GM18858 (cell line): ENCODE results near the gene TAS2R41.

ENCODE experiments used
- ATAC-seq: cut with Tn5 transposase; IDR thresholded peaks from one replicate; pipeline ENCODE4 v1.9.1; 2021; ENCODE audit not compliant: unreplicated experiment

Gene TAS2R41

GRCh38 chr7:143477501-143478150 is at the start of gene TAS2R41:
Gene TAS2R41 (plus strand): TSS chr7:143477873. CDS start chr7:143477873, 0 bp downstream.
- ATAC-seq, result no peak

- ATAC-seq, result no peak
These were observed 47.6 kb upstream of the TAS2R41 start for GRCh38 chr7:143429770-143430698.

- ATAC-seq, result no peak
These were observed 46.6 kb upstream of the TAS2R41 start for GRCh38 chr7:143431109-143431508.

- ATAC-seq, result no peak
These were observed 43.9 kb upstream of the TAS2R41 start for GRCh38 chr7:143433759-143434158.

GRCh38 chr7:143434660-143435059 is 43.0 kb upstream of the TAS2R41 start:
- ATAC-seq, result no peak

GRCh38 chr7:143435266-143435665 is 42.4 kb upstream of the TAS2R41 start:
- ATAC-seq, result no peak

- ATAC-seq, result peak; percentile 51
These were observed 41.2 kb upstream of the TAS2R41 start for GRCh38 chr7:143436325-143436946.

- no peak for ATAC-seq
These were observed 40.1 kb upstream of the TAS2R41 start for GRCh38 chr7:143437578-143437977.

GRCh38 chr7:143439866-143440265 is 37.8 kb upstream of the TAS2R41 start:
- no peak for ATAC-seq

GRCh38 chr7:143443153-143443552 is 34.5 kb upstream of the TAS2R41 start, which contains the start of gene TAS2R60:
Gene TAS2R60 (plus strand): TSS chr7:143443453. CDS start chr7:143443453, 0 bp downstream.
- ATAC-seq, result no peak

- ATAC-seq, result no peak
These were observed 33.5 kb upstream of the TAS2R41 start for GRCh38 chr7:143444063-143444782.

- ATAC-seq, result no peak
These were observed 32.9 kb upstream of the TAS2R41 start for GRCh38 chr7:143444785-143445184.

- ATAC-seq, result no peak
These were observed 30.2 kb upstream of the TAS2R41 start for GRCh38 chr7:143447466-143447865.

GRCh38 chr7:143448429-143448828 is 29.2 kb upstream of the TAS2R41 start:
- ATAC-seq, result no peak

- no peak for ATAC-seq
These were observed 27.9 kb upstream of the TAS2R41 start for GRCh38 chr7:143449793-143450192.

- no peak for ATAC-seq
These were observed 26.6 kb upstream of the TAS2R41 start for GRCh38 chr7:143451122-143451521.

GRCh38 chr7:143451746-143452145 is 25.9 kb upstream of the TAS2R41 start:
- no peak for ATAC-seq

GRCh38 chr7:143452495-143452894 is 25.2 kb upstream of the TAS2R41 start:
- ATAC-seq, result no peak

GRCh38 chr7:143454091-143454680 is 23.5 kb upstream of the TAS2R41 start:
- no peak for ATAC-seq

- no peak for ATAC-seq
These were observed 22.2 kb upstream of the TAS2R41 start for GRCh38 chr7:143455491-143455890.

- ATAC-seq, result no peak
These were observed 21.7 kb upstream of the TAS2R41 start for GRCh38 chr7:143455942-143456341.
